CD14-positive monocyte (primary cell): ENCODE data around the gene BOD1L2. TPM values are rescaled to one million over a fixed set of nuclear protein-coding genes. Genes with fewer than 3 reads are reported as not detected.

Experiments used
- DNase-seq, 3 donors: peaks; one replicate each; pipeline ENCODE4 v3.0.0-alpha.2; 2011 to 2022
- H2AFZ ChIP-seq: 2 replicates; pipeline ENCODE4 v1.6.0; 2012; ENCODE audit warnings: mild to moderate bottlenecking, low read depth, low read length, inconsistent platforms; ENCODE audit not compliant: insufficient read depth, poor library complexity, severe bottlenecking
- H3K27ac ChIP-seq, 2 donors: 1 replicate in 1 of 2; 2 replicates in 1 of 2; pipeline ENCODE4 v1.5.1; 2012 to 2013; ENCODE audit warnings: low read length in 2 of 2, control low read depth in 1 of 2, inconsistent platforms in 1 of 2, low read depth in 1 of 2, mild to moderate bottlenecking in 1 of 2
- H3K27me3 ChIP-seq, 2 donors: one replicate each; pipeline versions ENCODE4 v1.6.0 to v1.6.1; 2011 to 2013; ENCODE audit warnings: low read length in 2 of 2; ENCODE audit not compliant: control insufficient read depth in 2 of 2, insufficient read depth in 2 of 2
- H3K36me3 ChIP-seq, 2 donors: replicated peaks in 1 of 2; 1 replicate in 1 of 2; 2 replicates in 1 of 2; pipeline versions ENCODE4 v1.5.1 to v1.6.1; 2012 to 2013; ENCODE audit warnings: low read length in 2 of 2, control low read depth in 1 of 2, inconsistent platforms in 1 of 2, mild to moderate bottlenecking in 1 of 2; ENCODE audit not compliant: insufficient read depth in 2 of 2, control insufficient read depth in 1 of 2
- H3K4me1 ChIP-seq, 2 donors: 1 replicate in 1 of 2; 2 replicates in 1 of 2; pipeline versions ENCODE4 v1.5.1 to v1.6.1; 2012 to 2013; ENCODE audit warnings: low read length in 2 of 2, control low read depth in 1 of 2, inconsistent platforms in 1 of 2, mild to moderate bottlenecking in 1 of 2, moderate library complexity in 1 of 2; ENCODE audit not compliant: insufficient read depth in 2 of 2, control insufficient read depth in 1 of 2
- H3K4me2 ChIP-seq: replicated peaks from 2 replicates; pipeline ENCODE3; 2012; ENCODE audit warnings: low read length, moderate library complexity, mild to moderate bottlenecking; ENCODE audit not compliant: poor library complexity, severe bottlenecking; ENCODE audit errors: extremely low read depth
- H3K4me3 ChIP-seq, 3 experiments: fragments of 200-600 bp in 1 of 3; sonication (generic) in 1 of 3; replicated peaks in 1 of 3; 1 replicate in 2 of 3; 2 replicates in 1 of 3; pipeline ENCODE4 v1.5.1; 2011 to 2013; ENCODE audit warnings: low read length in 3 of 3, mild to moderate bottlenecking in 3 of 3, control low read depth in 2 of 3, low read depth in 2 of 3, inconsistent platforms in 1 of 3, moderate library complexity in 1 of 3
- H3K79me2 ChIP-seq: 2 replicates; pipeline ENCODE4 v1.6.0; 2012; ENCODE audit warnings: mild to moderate bottlenecking, control low read depth, inconsistent platforms, low read length, moderate library complexity; ENCODE audit not compliant: insufficient read depth
- H3K9ac ChIP-seq: 2 replicates; pipeline ENCODE4 v1.6.0; 2017; ENCODE audit warnings: low read length, mild to moderate bottlenecking; ENCODE audit not compliant: insufficient read depth, poor library complexity, severe bottlenecking
- H3K9me3 ChIP-seq, 2 donors: replicated peaks in 1 of 2; 1 replicate in 1 of 2; 2 replicates in 1 of 2; pipeline versions ENCODE4 v1.5.1 to v1.6.1; 2012 to 2013; ENCODE audit warnings: low read length in 2 of 2, control low read depth in 1 of 2; ENCODE audit not compliant: control insufficient read depth in 1 of 2, insufficient read depth in 1 of 2
- H4K20me1 ChIP-seq: 2 replicates; pipeline ENCODE4 v1.6.0; 2012; ENCODE audit warnings: mild to moderate bottlenecking, low read length, control low read depth, moderate library complexity; ENCODE audit not compliant: insufficient read depth
- H3K27ac Mint-ChIP-seq, 7 donors: one replicate each; pipeline ENCODE4 v1.8.0; 2020; ENCODE audit warnings: mild to moderate bottlenecking in 7 of 7, mixed read lengths in 7 of 7, moderate library complexity in 6 of 7, inconsistent platforms in 2 of 7
- H3K27me3 Mint-ChIP-seq, 3 donors: one replicate each; pipeline ENCODE4 v1.8.0; 2021 to 2022; ENCODE audit warnings: low read depth in 3 of 3, mild to moderate bottlenecking in 3 of 3, mixed read lengths in 3 of 3, moderate library complexity in 3 of 3, inconsistent platforms in 1 of 3
- H3K36me3 Mint-ChIP-seq, 2 donors: one replicate each; pipeline ENCODE4 v1.8.0; 2020; ENCODE audit warnings: mixed read lengths in 2 of 2, inconsistent platforms in 1 of 2, mild to moderate bottlenecking in 1 of 2
- H3K4me1 Mint-ChIP-seq: one replicate; pipeline ENCODE4 v1.8.0; 2020; ENCODE audit warnings: mild to moderate bottlenecking, mixed read lengths
- H3K4me3 Mint-ChIP-seq, 2 donors: one replicate each; pipeline ENCODE4 v1.8.0; 2020; ENCODE audit warnings: mild to moderate bottlenecking in 2 of 2, mixed read lengths in 2 of 2, moderate library complexity in 1 of 2
- H3K9me3 Mint-ChIP-seq, 7 donors: one replicate each; pipeline ENCODE4 v1.8.0; 2020 to 2022; ENCODE audit warnings: mixed read lengths in 7 of 7, mild to moderate bottlenecking in 6 of 7, moderate library complexity in 6 of 7, inconsistent platforms in 2 of 7
- WGBS: methylation state at CpG from one replicate; pipeline ENCODE4 v1.1.5; 2013; ENCODE audit warnings: missing lambda C conversion rate; ENCODE audit not compliant: insufficient coverage; 5-methylcytosine and 5-hydroxymethylcytosine counted together
- intact Hi-C, 2 donors: fragments of 100-400 bp; cut with micrococcal nuclease; formaldehyde crosslinking; loops; one replicate each; pipeline versions ENCODE4 v1.15.0 to v1.15.1; 2023
- polyA plus RNA-seq, 3 donors: library from polyadenylated mRNA; depleted of rRNA in 1 of 3; unstranded in 2 of 3; stranded (reverse) in 1 of 3; fragments of 300-500 nt in 2 of 3; fragments of >200 nt in 1 of 3; fragmentation: Illumina TruSeq in 2 of 3; gene quantifications; 1 replicate in 2 of 3; 2 replicates in 1 of 3; pipeline ENCODE4 v1.2.3, GENCODE V29; 2012 to 2021
- TF ChIP-seq, protein P1 (sequence below): fragments of 200-600 bp; IDR thresholded peaks from one replicate; pipeline ENCODE4 v1.8.0; 2022; ENCODE audit warnings: antibody characterized with exemption, mild to moderate bottlenecking

Gene BOD1L2
- polyA plus RNA-seq, 3 donors, result not detected

DNA sequence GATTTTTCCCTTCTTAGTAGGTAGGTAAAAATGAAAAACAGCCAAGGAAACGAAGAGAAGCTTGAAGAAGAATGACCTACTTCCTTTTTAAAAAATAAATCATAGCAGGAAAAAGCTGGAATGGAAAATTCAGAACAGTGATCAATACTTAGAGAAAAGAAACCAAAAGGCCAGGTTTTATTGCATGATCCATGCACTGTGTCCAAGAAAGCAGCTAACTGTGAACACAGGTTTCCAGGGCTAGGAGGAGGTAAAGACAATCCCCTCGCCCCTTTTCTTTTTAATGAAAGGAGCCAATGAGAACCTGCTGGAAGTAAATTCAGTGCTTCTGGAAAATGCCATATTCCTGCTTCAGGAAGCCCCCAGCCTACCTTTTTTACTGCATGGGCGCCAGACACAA lies 47.2 kb downstream of the BOD1L2 start:
- intact Hi-C loops, result no loop called here
- no peaks in the 10 kb centered on the region for H3K79me2 ChIP-seq
- H3K27ac ChIP-seq, result no peak overlapping the region
- no peaks in the 10 kb centered on the region for H3K9me3 ChIP-seq
- no peaks in the 10 kb centered on the region for H3K36me3 ChIP-seq
- Mint-ChIP-seq H3K27me3 (peaks cover 2 to 16% (median 4%) of the 10 kb centered on the region in 3 donors), H3K4me1 (no peaks in the 10 kb centered on the region), H3K9me3 (peaks cover 0 to 11% (median 3%) of the 10 kb centered on the region in 7 donors), H3K27ac (no peak overlapping the region), H3K36me3 (no peaks in the 10 kb centered on the region), H3K4me3 (no peak overlapping the region)
- peaks cover 0 to 4% of the 10 kb centered on the region in 2 donors for H3K27me3 ChIP-seq
- WGBS, result 100% methylated on average over 1 of the region's 3 CpGs
- H3K4me2 ChIP-seq, result no peak overlapping the region
- no peaks in the 10 kb centered on the region for H4K20me1 ChIP-seq
- TF ChIP-seq, protein P1, sequence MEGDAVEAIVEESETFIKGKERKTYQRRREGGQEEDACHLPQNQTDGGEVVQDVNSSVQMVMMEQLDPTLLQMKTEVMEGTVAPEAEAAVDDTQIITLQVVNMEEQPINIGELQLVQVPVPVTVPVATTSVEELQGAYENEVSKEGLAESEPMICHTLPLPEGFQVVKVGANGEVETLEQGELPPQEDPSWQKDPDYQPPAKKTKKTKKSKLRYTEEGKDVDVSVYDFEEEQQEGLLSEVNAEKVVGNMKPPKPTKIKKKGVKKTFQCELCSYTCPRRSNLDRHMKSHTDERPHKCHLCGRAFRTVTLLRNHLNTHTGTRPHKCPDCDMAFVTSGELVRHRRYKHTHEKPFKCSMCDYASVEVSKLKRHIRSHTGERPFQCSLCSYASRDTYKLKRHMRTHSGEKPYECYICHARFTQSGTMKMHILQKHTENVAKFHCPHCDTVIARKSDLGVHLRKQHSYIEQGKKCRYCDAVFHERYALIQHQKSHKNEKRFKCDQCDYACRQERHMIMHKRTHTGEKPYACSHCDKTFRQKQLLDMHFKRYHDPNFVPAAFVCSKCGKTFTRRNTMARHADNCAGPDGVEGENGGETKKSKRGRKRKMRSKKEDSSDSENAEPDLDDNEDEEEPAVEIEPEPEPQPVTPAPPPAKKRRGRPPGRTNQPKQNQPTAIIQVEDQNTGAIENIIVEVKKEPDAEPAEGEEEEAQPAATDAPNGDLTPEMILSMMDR, result no peak
- no peak overlapping the region for H3K9ac ChIP-seq
- DNase-seq, result no peak
- H3K4me1 ChIP-seq, result no peaks in the 10 kb centered on the region
- no peak overlapping the region for H2AFZ ChIP-seq
- H3K4me3 ChIP-seq, result no peak overlapping the region

DNA sequence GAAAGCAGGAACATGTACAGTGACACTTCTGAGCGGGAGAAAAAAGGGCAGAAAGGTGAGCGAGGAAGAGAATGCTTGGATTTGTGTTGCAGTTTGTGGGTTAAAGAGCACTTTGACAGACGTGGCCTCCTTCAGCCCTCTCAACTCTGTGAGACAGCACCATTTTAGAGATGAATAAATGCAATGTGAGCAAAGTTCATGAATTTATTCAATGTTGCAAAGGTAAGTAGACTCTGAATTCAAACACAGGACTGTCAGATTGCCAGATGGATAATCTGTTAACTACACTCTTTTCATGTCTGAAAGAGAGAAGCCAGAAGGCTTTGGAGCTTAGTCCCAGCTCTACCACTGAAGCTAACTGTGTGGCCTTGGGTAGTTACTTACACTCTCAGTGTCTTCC lies 47.7 kb downstream of the BOD1L2 start:
- Histone ChIP-seq H3K27ac (no peak overlapping the region), H3K27me3 (peaks cover 0 to 4% of the 10 kb centered on the region in 2 donors), H3K9me3 (no peaks in the 10 kb centered on the region), H3K79me2 (no peaks in the 10 kb centered on the region), H3K4me2 (no peak overlapping the region), H3K4me3 (no peak overlapping the region), H4K20me1 (no peaks in the 10 kb centered on the region), H2AFZ (no peak overlapping the region), H3K36me3 (no peaks in the 10 kb centered on the region), H3K4me1 (no peaks in the 10 kb centered on the region), H3K9ac (no peak overlapping the region)
- Mint-ChIP-seq H3K36me3 (no peaks in the 10 kb centered on the region), H3K9me3 (peaks cover 0 to 11% (median 2%) of the 10 kb centered on the region in 7 donors), H3K4me3 (no peak overlapping the region), H3K27me3 (peaks cover 2 to 16% (median 4%) of the 10 kb centered on the region in 3 donors), H3K4me1 (no peaks in the 10 kb centered on the region), H3K27ac (peak overlapping the region in 1 of 7 donors; percentile 3)
- DNase-seq, result no peak
- TF ChIP-seq, protein P1, result no peak
- intact Hi-C loops, result no loop called here
- 94% methylated on average over 2 of the region's 3 CpGs for WGBS
